Brain microvascular endothelial cell (primary cell): Measurements from ENCODE around the gene IGFLR1.
"Not testable (repeated sequence)": the region's sequence is repeated elsewhere in the genome, so short reads cannot be mapped to it uniquely, and the experiment has no call there.

Experiments
- DNase-seq: peaks from one replicate; pipeline ENCODE4 v3.0.0-alpha.2; 2020
- H3K27ac ChIP-seq: fragments of 250-450 bp; sonication (Bioruptor Pico); 2 replicates; pipeline ENCODE4 v1.5.1; 2020; ENCODE audit warnings: mild to moderate bottlenecking, moderate library complexity
- H3K27me3 ChIP-seq: fragments of 250-450 bp; sonication (Bioruptor Pico); replicated peaks from 2 replicates; pipeline ENCODE4 v1.5.1; 2020; ENCODE audit warnings: mild to moderate bottlenecking
- H3K36me3 ChIP-seq: fragments of 250-450 bp; sonication (Bioruptor Pico); replicated peaks from 2 replicates; pipeline ENCODE4 v1.5.1; 2020; ENCODE audit warnings: mild to moderate bottlenecking
- H3K4me3 ChIP-seq: 2 replicates; pipeline ENCODE4 v1.5.1; 2011; ENCODE audit warnings: low read depth, mild to moderate bottlenecking, control low read depth, low read length, moderate library complexity
- in situ Hi-C: cut with HindIII; loops from 2 replicates; pipeline ENCODE4 v1.10.0; 2017; ENCODE audit warnings: low sequenced_read_pairs, low pct_ligation_motif_present
- TF ChIP-seq, protein P1 (sequence below): IDR thresholded peaks from 2 replicates; pipeline ENCODE4 v1.5.1; 2011; ENCODE audit warnings: low read depth, mild to moderate bottlenecking, moderate library complexity, low read length, control low read depth, inconsistent platforms; ENCODE audit errors: missing control alignments

The IGFLR1 gene

DNA sequence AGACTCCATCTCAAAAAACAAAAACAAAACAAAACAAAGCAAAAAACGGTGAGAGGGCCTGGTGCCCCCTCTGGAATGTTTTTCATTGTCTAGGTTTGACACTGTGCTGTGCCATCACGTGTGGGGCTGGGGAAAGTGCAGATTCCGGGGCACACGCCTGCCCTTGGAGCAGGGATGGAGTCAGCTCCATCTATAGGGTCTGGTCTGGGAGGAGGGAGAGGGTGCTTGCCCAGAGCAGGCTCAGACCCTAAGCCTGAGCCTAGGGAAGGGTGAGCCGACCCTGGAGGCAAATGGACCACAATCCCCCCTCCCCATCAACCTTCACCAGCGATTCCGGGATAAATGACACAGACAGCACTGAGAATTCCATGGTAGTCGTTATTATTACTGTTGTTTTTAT lies 48.8 kb downstream of the IGFLR1 start:
- TF ChIP-seq, protein P1, sequence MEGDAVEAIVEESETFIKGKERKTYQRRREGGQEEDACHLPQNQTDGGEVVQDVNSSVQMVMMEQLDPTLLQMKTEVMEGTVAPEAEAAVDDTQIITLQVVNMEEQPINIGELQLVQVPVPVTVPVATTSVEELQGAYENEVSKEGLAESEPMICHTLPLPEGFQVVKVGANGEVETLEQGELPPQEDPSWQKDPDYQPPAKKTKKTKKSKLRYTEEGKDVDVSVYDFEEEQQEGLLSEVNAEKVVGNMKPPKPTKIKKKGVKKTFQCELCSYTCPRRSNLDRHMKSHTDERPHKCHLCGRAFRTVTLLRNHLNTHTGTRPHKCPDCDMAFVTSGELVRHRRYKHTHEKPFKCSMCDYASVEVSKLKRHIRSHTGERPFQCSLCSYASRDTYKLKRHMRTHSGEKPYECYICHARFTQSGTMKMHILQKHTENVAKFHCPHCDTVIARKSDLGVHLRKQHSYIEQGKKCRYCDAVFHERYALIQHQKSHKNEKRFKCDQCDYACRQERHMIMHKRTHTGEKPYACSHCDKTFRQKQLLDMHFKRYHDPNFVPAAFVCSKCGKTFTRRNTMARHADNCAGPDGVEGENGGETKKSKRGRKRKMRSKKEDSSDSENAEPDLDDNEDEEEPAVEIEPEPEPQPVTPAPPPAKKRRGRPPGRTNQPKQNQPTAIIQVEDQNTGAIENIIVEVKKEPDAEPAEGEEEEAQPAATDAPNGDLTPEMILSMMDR, result no peak
- H3K36me3 ChIP-seq, result no peaks in the 10 kb centered on the region
- no peak overlapping the region for H3K4me3 ChIP-seq
- no peak overlapping the region for H3K27ac ChIP-seq
- in situ Hi-C loops, result no loop called here
- no peaks in the 10 kb centered on the region for H3K27me3 ChIP-seq
- DNase-seq, result no peak

DNA sequence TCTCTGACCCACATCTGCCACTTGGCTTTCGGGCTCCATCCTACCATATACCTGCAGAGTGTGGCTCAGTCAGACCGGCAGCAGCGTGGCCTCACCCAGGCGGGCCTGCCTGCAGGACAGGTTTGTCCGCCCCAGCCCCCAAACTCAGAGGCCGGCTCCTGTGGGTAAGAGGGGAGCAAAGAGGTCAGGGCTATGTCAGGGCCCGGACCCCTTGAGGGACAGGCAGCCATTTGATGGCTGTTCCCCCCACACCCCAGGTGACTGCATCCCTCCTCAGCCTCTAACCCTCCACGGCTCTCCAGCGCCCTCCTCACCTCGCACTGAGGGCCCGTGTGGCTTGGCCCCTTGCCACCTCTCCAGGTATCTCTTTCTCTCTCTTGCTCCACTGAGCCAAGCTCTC lies 50.2 kb downstream of the IGFLR1 start:
- TF ChIP-seq, protein P1, result no peak
- in situ Hi-C loops, result no loop called here
- H3K27me3 ChIP-seq, result no peaks in the 10 kb centered on the region

DNA sequence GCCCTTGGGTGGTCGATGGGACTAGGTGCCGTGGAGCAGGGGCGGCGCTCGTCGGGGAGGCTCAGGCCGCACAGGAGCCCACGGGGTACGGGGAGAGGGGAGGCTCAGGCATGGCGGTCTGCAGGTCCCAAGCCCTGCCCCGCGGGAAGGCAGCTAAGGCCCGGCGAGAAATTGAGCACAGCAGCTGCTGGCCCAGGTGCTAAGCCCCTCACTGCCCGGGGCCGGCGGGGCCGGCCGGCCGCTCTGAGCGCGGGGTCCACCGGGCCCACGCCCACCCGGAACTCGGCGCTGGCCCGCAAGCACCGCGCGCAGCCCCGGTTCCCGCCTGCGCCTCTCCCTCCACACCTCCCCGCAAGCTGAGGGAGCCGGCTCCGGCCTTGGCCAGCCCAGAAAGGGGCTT lies 51.1 kb downstream of the IGFLR1 start:
- in situ Hi-C loops, H3K27ac ChIP-seq, H3K27me3 ChIP-seq, H3K4me3 ChIP-seq, DNase-seq, H3K36me3 ChIP-seq: not testable (repeated sequence)

More for the DNA sequence above, 50.2 kb downstream of the IGFLR1 start:
- Histone ChIP-seq H3K36me3 (no peaks in the 10 kb centered on the region), H3K4me3 (no peak overlapping the region), H3K27ac (no peak overlapping the region)
- DNase-seq, result no peak

DNA sequence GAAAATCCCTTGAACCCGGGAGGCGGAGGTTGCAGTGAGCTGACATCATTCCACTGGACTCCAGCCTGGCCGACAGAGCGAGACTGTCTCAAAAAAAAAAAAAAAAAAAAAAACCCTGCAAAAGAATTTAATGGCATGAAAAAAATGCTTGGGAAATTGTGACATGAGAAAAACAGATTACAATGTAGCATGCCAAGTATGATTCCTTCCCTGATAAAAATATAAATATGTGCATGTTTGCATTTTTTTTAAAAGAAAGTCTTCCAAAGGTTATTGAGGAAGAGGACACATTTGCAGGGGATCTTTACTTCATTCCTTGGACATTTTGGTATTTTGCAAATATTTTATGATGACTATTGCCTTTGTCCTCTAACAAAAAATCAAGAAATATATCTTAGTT lies 52.4 kb downstream of the IGFLR1 start:
- in situ Hi-C loops, result no loop called here
- Histone ChIP-seq H3K36me3 (no peaks in the 10 kb centered on the region), H3K4me3 (no peak overlapping the region), H3K27me3 (no peaks in the 10 kb centered on the region), H3K27ac (no peak overlapping the region)
- TF ChIP-seq, protein P1, result no peak
- DNase-seq, result no peak
